H9 (cell line): ENCODE data around the gene RPS6KA4. TPM values are rescaled to one million over a fixed set of nuclear protein-coding genes. Genes with fewer than 3 reads are reported as not detected.

Experiments used
- DNase-seq: peaks from one replicate; pipeline ENCODE4 v3.0.0-alpha.2; 2017
- H2AFZ ChIP-seq: one replicate; pipeline ENCODE4 v1.6.1; 2013; ENCODE audit warnings: mild to moderate bottlenecking, low read length, control low read depth, moderate library complexity
- H2AK5ac ChIP-seq: 2 replicates; pipeline ENCODE4 v1.6.1; 2013; ENCODE audit warnings: low read length, control low read depth, mixed read lengths; ENCODE audit not compliant: insufficient read length
- H2BK120ac ChIP-seq: one replicate; pipeline ENCODE4 v1.6.1; 2013; ENCODE audit warnings: low read depth, mild to moderate bottlenecking, low read length, control low read depth, inconsistent platforms; ENCODE audit not compliant: poor library complexity, severe bottlenecking
- H2BK12ac ChIP-seq: 2 replicates; pipeline ENCODE4 v1.6.1; 2013; ENCODE audit warnings: low read length, control low read depth, mixed read lengths, low read depth; ENCODE audit not compliant: insufficient read length
- H2BK15ac ChIP-seq: 2 replicates; pipeline ENCODE4 v1.6.1; 2013; ENCODE audit warnings: low read depth, low read length, control low read depth
- H2BK20ac ChIP-seq: one replicate; pipeline ENCODE4 v1.6.1; 2013; ENCODE audit warnings: low read depth, mild to moderate bottlenecking, low read length, control low read depth, inconsistent platforms; ENCODE audit not compliant: poor library complexity, severe bottlenecking
- H2BK5ac ChIP-seq: 2 replicates; pipeline ENCODE4 v1.6.1; 2013; ENCODE audit warnings: low read length, control low read depth, mixed read lengths; ENCODE audit not compliant: insufficient read length
- H3K14ac ChIP-seq: 2 replicates; pipeline ENCODE4 v1.6.1; 2013; ENCODE audit warnings: low read length, control low read depth; ENCODE audit not compliant: insufficient read depth
- H3K18ac ChIP-seq: 2 replicates; pipeline ENCODE4 v1.6.1; 2013; ENCODE audit warnings: low read depth, mild to moderate bottlenecking, mixed read lengths, low read length, control low read depth; ENCODE audit not compliant: insufficient read length
- H3K23ac ChIP-seq: 2 replicates; pipeline ENCODE4 v1.6.1; 2013; ENCODE audit warnings: low read length, control low read depth, mixed read lengths, low read depth; ENCODE audit not compliant: insufficient read length
- H3K23me2 ChIP-seq: 2 replicates; pipeline ENCODE4 v1.6.1; 2013; ENCODE audit warnings: low read depth, mild to moderate bottlenecking, mixed read lengths, low read length, control low read depth; ENCODE audit not compliant: insufficient read length, poor library complexity, severe bottlenecking
- H3K27ac ChIP-seq: 2 replicates; pipeline ENCODE4 v1.5.1; 2013; ENCODE audit warnings: low read length, control low read depth, mixed read lengths, low read depth; ENCODE audit not compliant: insufficient read length
- H3K27me3 ChIP-seq: 2 replicates; pipeline ENCODE4 v1.6.1; 2013; ENCODE audit warnings: low read length, control low read depth, inconsistent platforms; ENCODE audit not compliant: insufficient read depth
- H3K4ac ChIP-seq: 2 replicates; pipeline ENCODE4 v1.6.1; 2013; ENCODE audit warnings: low read depth, mild to moderate bottlenecking, control low read depth, inconsistent platforms, low read length, moderate library complexity
- H3K4me1 ChIP-seq: 2 replicates; pipeline ENCODE4 v1.6.1; 2013; ENCODE audit warnings: low read length, control low read depth, inconsistent platforms; ENCODE audit not compliant: insufficient read depth
- H3K4me2 ChIP-seq: 2 replicates; pipeline ENCODE4 v1.6.1; 2013; ENCODE audit warnings: low read length, control low read depth, mixed read lengths; ENCODE audit not compliant: insufficient read length, insufficient read depth
- H3K56ac ChIP-seq: 2 replicates; pipeline ENCODE4 v1.6.1; 2013; ENCODE audit warnings: low read depth, mild to moderate bottlenecking, mixed read lengths, low read length, control low read depth; ENCODE audit not compliant: insufficient read length
- H3K79me1 ChIP-seq: 2 replicates; pipeline ENCODE4 v1.6.1; 2013; ENCODE audit warnings: low read depth, mild to moderate bottlenecking, moderate library complexity, low read length, control low read depth, inconsistent platforms; ENCODE audit not compliant: insufficient read depth, poor library complexity, severe bottlenecking
- H3K79me2 ChIP-seq: 2 replicates; pipeline ENCODE4 v1.6.1; 2013; ENCODE audit warnings: low read length, control low read depth, inconsistent platforms; ENCODE audit not compliant: insufficient read depth
- H3K9ac ChIP-seq: 2 replicates; pipeline ENCODE4 v1.6.1; 2013; ENCODE audit warnings: low read length, control low read depth, mixed read lengths; ENCODE audit not compliant: insufficient read length; ENCODE audit errors: extremely low read depth
- H3K9me3 ChIP-seq: one replicate; pipeline ENCODE4 v1.6.1; 2013; ENCODE audit warnings: low read depth, low read length, inconsistent platforms; ENCODE audit not compliant: control insufficient read depth
- H3T11ph ChIP-seq: one replicate; pipeline ENCODE4 v1.6.1; 2013; ENCODE audit warnings: mild to moderate bottlenecking, low read length, control low read depth, inconsistent platforms
- H4K20me1 ChIP-seq: one replicate; pipeline ENCODE4 v1.6.1; 2013; ENCODE audit not compliant: control insufficient read depth, insufficient read length, insufficient read depth
- H4K5ac ChIP-seq: 2 replicates; pipeline ENCODE4 v1.6.1; 2013; ENCODE audit warnings: low read depth, mild to moderate bottlenecking, mixed read lengths, low read length, control low read depth; ENCODE audit not compliant: insufficient read length
- H4K8ac ChIP-seq: replicated peaks from 2 replicates; pipeline ENCODE4 v1.6.1; 2013; ENCODE audit warnings: low read length, control low read depth, mixed read lengths, low read depth; ENCODE audit not compliant: insufficient read length
- H4K91ac ChIP-seq: 2 replicates; pipeline ENCODE4 v1.6.1; 2013; ENCODE audit warnings: low read depth, mild to moderate bottlenecking, moderate library complexity, mixed read lengths, low read length, control low read depth; ENCODE audit not compliant: insufficient read length
- H3K27ac Mint-ChIP-seq, 3 experiments: 2 replicates in 2 of 3; 3 replicates in 1 of 3; pipeline ENCODE4 v1.8.0; 2020 to 2021; ENCODE audit warnings: mixed read lengths in 3 of 3, mild to moderate bottlenecking in 1 of 3, moderate library complexity in 1 of 3
- H3K27me3 Mint-ChIP-seq: 2 replicates; pipeline ENCODE4 v1.8.0; 2021; ENCODE audit warnings: low read depth, mild to moderate bottlenecking, moderate library complexity, mixed read lengths
- H3K36me3 Mint-ChIP-seq, 3 experiments: 2 replicates in 2 of 3; 3 replicates in 1 of 3; pipeline ENCODE4 v1.8.0; 2020 to 2021; ENCODE audit warnings: low read depth in 3 of 3, mixed read lengths in 3 of 3; ENCODE audit not compliant: insufficient read depth in 1 of 3
- H3K4me1 Mint-ChIP-seq, 2 experiments: 2 replicates each; pipeline ENCODE4 v1.8.0; 2020; ENCODE audit warnings: mixed read lengths in 2 of 2
- H3K4me3 Mint-ChIP-seq, 2 experiments: 2 replicates in 1 of 2; 3 replicates in 1 of 2; pipeline ENCODE4 v1.8.0; 2020 to 2021; ENCODE audit warnings: mild to moderate bottlenecking in 2 of 2, mixed read lengths in 2 of 2, moderate library complexity in 1 of 2
- H3K9me3 Mint-ChIP-seq, 2 experiments: 2 replicates in 1 of 2; 3 replicates in 1 of 2; pipeline ENCODE4 v1.8.0; 2020; ENCODE audit warnings: mild to moderate bottlenecking in 2 of 2, mixed read lengths in 2 of 2, moderate library complexity in 1 of 2
- WGBS: extraction: QIAGEN DNeasy Blood & Tissue Kit; methylation state at CpG from one replicate; pipeline ENCODE4 v1.1.7; 2013; ENCODE audit warnings: missing lambda C conversion rate, low lambda C conversion rate, mixed read lengths; ENCODE audit not compliant: insufficient read length; ENCODE audit errors: extremely low coverage; 5-methylcytosine and 5-hydroxymethylcytosine counted together
- total RNA-seq: library from RNA; stranded (reverse); gene quantifications from 2 replicates; pipeline ENCODE4 v1.2.1, GENCODE V29; 2021
- TF ChIP-seq, protein P1 (sequence below): fragments of 200-600 bp; sonication (generic); conservative IDR thresholded peaks from 3 replicates; pipeline ENCODE4 v1.8.0; 2021; ENCODE audit warnings: antibody characterized with exemption, mild to moderate bottlenecking

Gene RPS6KA4
- total RNA-seq, 1 experiment from 2014 or later = 10.8 TPM

DNA sequence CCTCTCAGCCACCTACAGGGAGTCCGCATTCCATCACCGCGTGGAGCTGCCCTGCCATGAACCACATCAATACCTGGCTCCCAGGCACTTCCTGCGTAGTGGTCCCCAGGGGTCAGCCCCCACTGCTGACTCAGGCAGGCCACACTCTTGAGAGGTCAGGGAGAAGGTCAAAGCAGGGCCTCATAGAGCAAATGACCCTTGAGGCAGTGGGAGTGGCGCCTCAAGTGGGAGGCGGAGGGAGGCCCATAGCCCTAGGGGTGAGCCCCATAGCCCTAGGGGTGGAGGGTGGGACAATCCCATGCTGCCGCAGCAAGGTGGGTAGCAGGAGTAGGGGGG is 36.1 kb upstream of the RPS6KA4 start:
- Histone ChIP-seq H2AFZ (no peak overlapping the region), H4K91ac (no peak overlapping the region), H4K20me1 (peaks cover 2% of the 10 kb centered on the region), H3K79me2 (no peaks in the 10 kb centered on the region), H3K4me2 (no peak overlapping the region), H3K23me2 (no peaks in the 10 kb centered on the region), H3K79me1 (no peaks in the 10 kb centered on the region), H3K27ac (no peak overlapping the region), H2BK120ac (no peak overlapping the region), H2BK12ac (no peak overlapping the region), H3K14ac (no peak overlapping the region), H3T11ph (no peak overlapping the region), H3K4ac (no peak overlapping the region), H3K56ac (no peak overlapping the region), H3K9me3 (no peaks in the 10 kb centered on the region), H2AK5ac (no peak overlapping the region), H4K5ac (no peak overlapping the region), H4K8ac (no peak overlapping the region), H2BK20ac (no peak overlapping the region), H3K9ac (no peak overlapping the region), H3K27me3 (no peaks in the 10 kb centered on the region), H2BK5ac (no peak overlapping the region), H2BK15ac (no peak overlapping the region), H3K23ac (no peak overlapping the region), H3K18ac (no peak overlapping the region), H3K4me1 (no peaks in the 10 kb centered on the region; the same call in 1 of the 2 replicates)
- no peak for DNase-seq
- H3K27ac Mint-ChIP-seq = peak overlapping the region; percentile 28 to 70 (median 68); a peak in 2 of 7 replicates
- WGBS = no CpG with 5 or more reads among the region's 7 CpGs
- H3K36me3 Mint-ChIP-seq = peaks cover 9 to 22% (median 19%) of the 10 kb centered on the region in 3 experiments; a peak in 6 of 7 replicates
- TF ChIP-seq, protein P1, sequence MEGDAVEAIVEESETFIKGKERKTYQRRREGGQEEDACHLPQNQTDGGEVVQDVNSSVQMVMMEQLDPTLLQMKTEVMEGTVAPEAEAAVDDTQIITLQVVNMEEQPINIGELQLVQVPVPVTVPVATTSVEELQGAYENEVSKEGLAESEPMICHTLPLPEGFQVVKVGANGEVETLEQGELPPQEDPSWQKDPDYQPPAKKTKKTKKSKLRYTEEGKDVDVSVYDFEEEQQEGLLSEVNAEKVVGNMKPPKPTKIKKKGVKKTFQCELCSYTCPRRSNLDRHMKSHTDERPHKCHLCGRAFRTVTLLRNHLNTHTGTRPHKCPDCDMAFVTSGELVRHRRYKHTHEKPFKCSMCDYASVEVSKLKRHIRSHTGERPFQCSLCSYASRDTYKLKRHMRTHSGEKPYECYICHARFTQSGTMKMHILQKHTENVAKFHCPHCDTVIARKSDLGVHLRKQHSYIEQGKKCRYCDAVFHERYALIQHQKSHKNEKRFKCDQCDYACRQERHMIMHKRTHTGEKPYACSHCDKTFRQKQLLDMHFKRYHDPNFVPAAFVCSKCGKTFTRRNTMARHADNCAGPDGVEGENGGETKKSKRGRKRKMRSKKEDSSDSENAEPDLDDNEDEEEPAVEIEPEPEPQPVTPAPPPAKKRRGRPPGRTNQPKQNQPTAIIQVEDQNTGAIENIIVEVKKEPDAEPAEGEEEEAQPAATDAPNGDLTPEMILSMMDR = no peak
- no peaks in the 10 kb centered on the region for H3K9me3 Mint-ChIP-seq
- H3K4me1 Mint-ChIP-seq = peaks cover 21 to 28% of the 10 kb centered on the region in 2 experiments
- H3K4me3 Mint-ChIP-seq = no peak overlapping the region
- H3K27me3 Mint-ChIP-seq = no peaks in the 10 kb centered on the region
